HCT116 (cell line): ENCODE results near the gene ANKRD22.

ENCODE experiments used
- CEBPB ChIP-seq: IDR thresholded peaks from 2 replicates; pipeline ENCODE4 v1.6.1; 2012; ENCODE audit warnings: low read depth
- MAX ChIP-seq: IDR thresholded peaks from 2 replicates; pipeline ENCODE4 v1.6.1; 2012
- RAD21 ChIP-seq: IDR thresholded peaks from 2 replicates; pipeline ENCODE4 v1.6.1; 2012; ENCODE audit warnings: low read depth, mild to moderate bottlenecking
- SIN3A ChIP-seq: IDR thresholded peaks from 2 replicates; pipeline ENCODE4 v1.6.1; 2012; ENCODE audit warnings: low read depth
- SP1 ChIP-seq: IDR thresholded peaks from 2 replicates; pipeline ENCODE4 v1.6.1; 2012; ENCODE audit warnings: low read depth
- TCF7L2 ChIP-seq: IDR thresholded peaks from 2 replicates; pipeline ENCODE4 v1.7.0; 2011; ENCODE audit warnings: borderline replicate concordance, inconsistent platforms; ENCODE audit not compliant: insufficient read depth, insufficient read length; ENCODE audit errors: extremely low read depth
- ZNF274 ChIP-seq: fragments of 200-500 bp; sonication (Bioruptor generic); IDR thresholded peaks from 2 replicates; pipeline ENCODE4 v1.6.1; 2014; ENCODE audit warnings: mild to moderate bottlenecking, low read depth, low read length, inconsistent platforms
- TF ChIP-seq, protein P1 (sequence below): IDR thresholded peaks from 2 replicates; pipeline ENCODE4 v1.6.1; 2012
- TF ChIP-seq, protein P2 (sequence below), 3 experiments: fragments of 200-600 bp in 1 of 3; sonication (generic) in 1 of 3; IDR thresholded peaks in 2 of 3; conservative IDR thresholded peaks in 1 of 3; 2 replicates each; pipeline ENCODE4 v1.5.1; 2012 to 2017; ENCODE audit warnings: low read depth in 2 of 3, low read length in 2 of 3, antibody characterized with exemption in 1 of 3, borderline replicate concordance in 1 of 3, control low read depth in 1 of 3, mild to moderate bottlenecking in 1 of 3, mixed read lengths in 1 of 3, mixed run types in 1 of 3, moderate library complexity in 1 of 3; ENCODE audit not compliant: insufficient read depth in 1 of 3

GRCh38 chr10:88843171-88843570 lies 8.5 kb downstream of the ANKRD22 start:
- TF ChIP-seq, protein P1, sequence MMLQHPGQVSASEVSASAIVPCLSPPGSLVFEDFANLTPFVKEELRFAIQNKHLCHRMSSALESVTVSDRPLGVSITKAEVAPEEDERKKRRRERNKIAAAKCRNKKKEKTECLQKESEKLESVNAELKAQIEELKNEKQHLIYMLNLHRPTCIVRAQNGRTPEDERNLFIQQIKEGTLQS: no peak
- TF ChIP-seq SIN3A: no peak
- TF ChIP-seq, protein P2, sequence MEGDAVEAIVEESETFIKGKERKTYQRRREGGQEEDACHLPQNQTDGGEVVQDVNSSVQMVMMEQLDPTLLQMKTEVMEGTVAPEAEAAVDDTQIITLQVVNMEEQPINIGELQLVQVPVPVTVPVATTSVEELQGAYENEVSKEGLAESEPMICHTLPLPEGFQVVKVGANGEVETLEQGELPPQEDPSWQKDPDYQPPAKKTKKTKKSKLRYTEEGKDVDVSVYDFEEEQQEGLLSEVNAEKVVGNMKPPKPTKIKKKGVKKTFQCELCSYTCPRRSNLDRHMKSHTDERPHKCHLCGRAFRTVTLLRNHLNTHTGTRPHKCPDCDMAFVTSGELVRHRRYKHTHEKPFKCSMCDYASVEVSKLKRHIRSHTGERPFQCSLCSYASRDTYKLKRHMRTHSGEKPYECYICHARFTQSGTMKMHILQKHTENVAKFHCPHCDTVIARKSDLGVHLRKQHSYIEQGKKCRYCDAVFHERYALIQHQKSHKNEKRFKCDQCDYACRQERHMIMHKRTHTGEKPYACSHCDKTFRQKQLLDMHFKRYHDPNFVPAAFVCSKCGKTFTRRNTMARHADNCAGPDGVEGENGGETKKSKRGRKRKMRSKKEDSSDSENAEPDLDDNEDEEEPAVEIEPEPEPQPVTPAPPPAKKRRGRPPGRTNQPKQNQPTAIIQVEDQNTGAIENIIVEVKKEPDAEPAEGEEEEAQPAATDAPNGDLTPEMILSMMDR (IDR thresholded peaks at IDR 0.05 in 2 of 3, conservative IDR thresholded peaks at IDR 0.05 in 1 of 3; ENCODE audit: borderline replicate concordance in 1 of 3, insufficient read depth in 1 of 3, low read depth in 2 of 3, low read length in 2 of 3): no peak
- no peak for TF ChIP-seq CEBPB
- no peak for TF ChIP-seq SP1
- no peak for TF ChIP-seq ZNF274
- no peak for TF ChIP-seq MAX
- TF ChIP-seq TCF7L2: no peak
- TF ChIP-seq RAD21: no peak
